HG03378 (cell line): Measurements from ENCODE around the gene STKLD1.
"Not testable (repeated sequence)": the region's sequence is repeated elsewhere in the genome, so short reads cannot be mapped to it uniquely, and the experiment has no call there.

Experiments
- ATAC-seq: cut with Tn5 transposase; IDR thresholded peaks from one replicate; pipeline ENCODE4 v1.9.1; 2021; ENCODE audit warnings: mild to moderate bottlenecking, moderate library complexity; ENCODE audit not compliant: unreplicated experiment

STKLD1 gene

DNA sequence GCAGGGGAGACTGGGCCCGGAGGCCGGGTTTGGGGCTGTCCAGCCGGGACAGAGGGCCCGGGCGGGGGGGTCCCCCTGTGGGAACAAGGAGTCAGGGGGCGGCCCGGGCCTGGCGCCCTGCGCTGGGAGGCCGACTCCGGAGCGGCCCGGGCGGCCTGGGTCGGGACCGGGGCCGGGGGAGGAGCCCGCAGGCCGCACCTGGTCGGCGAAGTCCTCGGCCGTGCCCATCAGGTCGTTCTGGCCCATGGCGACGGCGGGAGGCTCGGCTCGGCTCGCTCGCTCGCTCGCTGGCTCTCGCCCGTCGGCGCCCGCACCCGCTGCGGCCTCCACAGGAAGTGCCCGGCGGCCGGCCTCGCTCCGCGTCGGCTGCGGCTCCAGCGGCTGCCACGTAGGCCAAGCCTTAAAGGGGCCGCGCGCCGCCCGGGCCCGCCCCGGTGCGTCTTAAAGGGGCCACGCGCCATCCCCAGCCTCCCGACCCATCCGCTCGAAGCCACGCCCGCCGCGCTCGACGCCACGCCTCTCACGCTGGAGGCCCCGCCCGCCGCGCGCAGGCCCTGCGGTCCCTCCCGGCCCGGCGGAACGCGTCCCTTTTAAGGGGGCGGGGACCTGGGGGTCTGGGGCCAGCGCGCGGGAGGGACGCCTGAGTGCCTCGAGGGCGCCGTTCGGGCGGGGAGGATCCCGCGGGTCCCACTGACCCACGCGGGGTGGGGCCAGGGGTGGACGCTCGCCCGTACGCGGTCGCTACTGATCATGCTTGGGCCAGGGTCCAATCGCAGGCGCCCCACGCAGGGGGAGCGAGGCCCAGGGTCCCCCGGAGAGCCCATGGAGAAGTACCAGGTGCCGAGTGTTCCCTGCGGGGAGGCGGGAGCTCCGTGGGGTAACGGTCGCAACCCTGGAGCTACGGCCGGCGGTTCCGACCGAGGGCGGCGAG is at the start of gene STKLD1, which contains the start of gene SURF4:
STKLD1 (plus strand) TSS at position 643 of the 931 bp plus-strand sequence; CDS start at position 751, 108 bp downstream.
SURF4 (minus strand) TSS at position 337 of the 931 bp plus-strand sequence; CDS start at position 246, 91 bp downstream.
- ATAC-seq = peak; percentile 53

DNA sequence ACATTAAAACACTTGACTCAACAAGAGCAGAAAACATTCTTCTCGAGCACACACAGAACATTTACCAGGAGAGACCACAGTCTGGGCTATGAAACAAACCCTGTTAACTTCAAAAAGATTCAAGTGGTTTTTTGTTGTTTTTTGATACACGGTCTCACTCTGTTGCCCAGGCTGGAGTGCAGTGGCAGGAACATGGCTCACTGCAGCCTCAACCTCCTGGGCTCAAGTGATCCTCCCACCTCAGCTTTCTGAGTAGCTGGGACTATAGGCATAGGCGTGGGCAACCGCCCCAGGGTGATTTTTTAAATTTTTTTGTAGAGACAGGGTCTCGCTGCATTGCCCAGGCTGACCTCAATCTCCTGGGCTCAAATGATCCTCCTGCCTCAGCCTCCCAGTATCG is 49.1 kb upstream of the STKLD1 start:
- ATAC-seq = not testable (repeated sequence)

DNA sequence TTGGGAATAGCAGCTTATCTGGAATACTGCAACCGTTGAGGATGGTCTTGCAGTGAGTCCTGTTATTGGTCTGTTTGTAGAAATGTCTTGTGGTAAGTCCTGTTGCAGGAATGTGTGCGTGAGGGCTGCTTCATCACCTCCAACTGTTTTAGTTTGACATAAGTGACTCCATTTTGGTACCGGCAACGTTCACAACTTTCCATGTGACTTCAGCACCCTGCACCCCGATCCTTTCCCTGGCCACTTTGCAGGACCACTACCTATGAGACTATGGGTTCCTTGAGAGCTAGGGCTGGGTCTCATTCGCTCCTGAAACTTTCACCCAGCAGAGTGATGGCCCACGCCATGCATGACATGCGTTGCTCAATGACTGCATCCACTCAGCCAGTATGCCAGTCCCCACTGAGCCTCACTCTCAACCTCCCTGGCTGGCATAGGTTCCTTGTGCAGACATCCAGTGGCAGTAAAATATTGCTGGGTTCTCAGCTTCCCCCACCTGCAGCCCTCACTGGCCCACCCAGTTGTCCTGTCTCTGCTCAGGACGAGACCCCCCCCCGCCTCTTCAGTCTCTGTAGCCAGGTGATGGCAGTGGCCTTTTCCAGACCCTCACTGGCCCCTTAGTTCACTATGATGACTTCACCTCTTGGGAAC is 48.2 kb upstream of the STKLD1 start:
- ATAC-seq = no peak

DNA sequence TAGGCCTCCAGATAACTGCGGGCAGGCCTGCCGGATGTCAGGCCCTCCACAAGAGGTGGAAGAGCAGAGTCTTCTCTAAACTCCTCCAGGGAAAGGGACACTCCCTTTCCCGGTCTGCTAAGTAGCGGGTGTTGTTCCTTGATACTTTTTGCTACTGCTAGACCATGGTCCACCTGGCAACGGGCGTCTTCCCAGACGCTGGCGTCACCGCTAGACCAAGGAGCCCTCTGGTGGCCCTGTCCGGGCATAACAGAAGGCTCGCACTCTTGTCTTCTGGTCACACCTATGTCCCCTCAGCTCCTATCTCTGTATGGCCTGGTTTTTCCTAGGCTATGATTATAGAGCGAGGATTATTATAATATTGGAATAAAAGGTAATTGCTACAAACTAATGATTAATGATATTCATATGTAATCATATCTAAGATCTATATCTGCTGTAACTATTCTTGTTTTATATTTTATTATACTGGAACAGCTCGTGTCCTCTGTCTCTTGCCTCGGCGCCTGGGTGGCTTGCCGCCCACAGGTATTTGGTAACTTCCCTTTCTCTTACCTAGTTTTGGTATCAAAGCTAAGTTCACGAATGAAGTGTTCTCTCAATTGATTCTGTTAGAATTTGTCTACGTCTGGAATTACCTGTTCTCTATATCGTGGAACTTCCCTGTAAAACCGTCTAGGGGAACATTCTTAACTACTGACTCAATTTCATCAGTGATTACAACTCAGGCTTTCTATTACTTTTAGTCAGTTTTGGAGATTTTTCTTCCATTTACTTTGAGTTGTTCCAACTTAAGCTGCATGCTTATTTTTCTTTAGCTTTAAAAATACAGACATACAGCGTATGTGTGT is 46.6 kb upstream of the STKLD1 start:
- not testable (repeated sequence) for ATAC-seq

DNA sequence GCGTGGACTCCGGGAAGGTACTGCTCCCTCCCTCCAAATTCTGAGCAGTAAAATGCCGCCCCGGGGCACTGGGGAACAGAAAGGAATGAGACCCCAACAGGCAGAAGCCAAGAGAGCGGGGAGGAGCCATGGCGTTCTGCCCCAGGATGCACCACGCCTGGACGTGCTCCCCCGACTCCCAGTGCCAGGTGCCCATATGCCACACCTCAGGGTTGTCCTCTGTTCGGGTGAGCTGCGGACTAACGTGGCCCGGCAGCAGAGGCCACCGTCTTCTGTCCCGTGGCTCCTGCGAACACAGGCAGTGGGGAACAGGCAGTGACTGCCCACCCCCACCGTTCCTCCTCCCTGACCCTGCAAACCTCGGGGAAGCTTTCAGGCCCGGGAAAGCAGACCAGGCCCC is 44.9 kb upstream of the STKLD1 start:
- ATAC-seq = no peak

DNA sequence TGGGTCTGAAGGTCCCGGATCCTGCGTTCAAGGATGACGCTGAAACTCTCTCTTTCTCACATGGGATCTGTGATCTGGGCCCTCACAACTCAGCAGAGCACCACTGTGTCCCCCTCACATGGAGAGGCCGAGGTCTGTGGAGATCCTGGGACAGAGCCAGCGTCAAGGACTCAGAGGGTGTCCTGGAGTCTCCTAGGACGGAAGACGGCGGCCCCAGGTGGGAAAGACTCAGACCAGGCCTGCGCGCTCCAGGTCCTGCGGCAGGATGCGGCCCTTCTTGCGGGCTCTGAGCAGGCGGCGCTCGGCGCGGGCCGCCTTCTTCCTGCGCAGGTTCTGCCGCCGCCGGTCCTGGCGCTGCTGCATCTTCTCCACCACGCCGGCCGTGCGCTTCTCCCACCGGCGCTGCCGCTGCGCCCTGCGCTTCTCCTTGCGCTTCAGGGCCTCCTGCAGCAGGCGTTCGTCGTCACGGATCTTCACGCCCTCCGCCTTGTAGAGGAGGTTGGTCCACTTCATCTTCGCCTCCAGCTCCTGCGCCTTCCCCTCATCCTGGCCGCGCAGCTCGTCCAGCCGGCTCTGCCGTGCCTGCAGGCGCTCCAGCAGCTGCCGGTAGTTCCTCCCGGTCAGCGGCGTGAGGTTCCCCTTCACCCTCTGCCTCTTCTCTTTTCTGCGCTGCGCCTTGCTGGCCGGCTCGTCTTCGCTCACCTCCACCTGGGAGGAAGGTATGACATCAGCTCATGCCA is 44.4 kb upstream of the STKLD1 start:
- ATAC-seq = no peak

DNA sequence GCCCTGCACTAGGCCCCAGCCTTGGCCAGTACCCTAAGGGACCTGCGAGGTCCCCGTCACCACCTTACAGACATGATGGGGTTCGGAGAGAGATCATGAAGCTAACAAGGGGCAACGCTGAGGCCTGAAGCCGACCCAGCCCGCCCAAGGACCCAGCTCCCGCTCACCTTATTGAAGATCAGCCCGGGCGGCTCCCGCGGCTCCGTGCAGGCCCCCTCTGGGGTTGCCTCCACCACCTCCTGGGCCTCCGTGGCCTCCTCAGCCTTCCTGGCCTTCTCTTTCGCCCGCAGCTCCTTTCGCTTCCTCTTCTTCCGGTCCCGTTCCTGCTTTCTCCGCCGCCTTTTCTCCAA is 43.8 kb upstream of the STKLD1 start:
- no peak for ATAC-seq

DNA sequence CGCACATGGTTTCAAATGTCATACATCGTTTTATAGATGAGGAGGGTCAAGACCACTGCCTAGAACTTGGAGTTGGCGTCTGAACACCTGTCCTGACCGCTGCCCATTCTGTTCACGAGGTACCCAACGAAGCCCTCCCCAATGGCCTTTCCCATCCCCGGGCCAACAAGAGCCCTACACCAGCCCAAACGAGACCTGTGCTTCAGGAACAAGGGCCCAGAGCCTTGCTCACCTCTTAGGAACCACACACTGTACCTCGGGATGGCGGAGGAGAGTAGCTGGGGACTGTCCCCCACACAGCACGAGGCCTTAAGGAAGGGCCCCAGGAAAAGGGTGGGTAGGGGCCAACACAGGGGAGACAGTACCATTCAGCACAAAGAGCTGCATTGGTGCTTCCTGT is 43.2 kb upstream of the STKLD1 start:
- no peak for ATAC-seq

DNA sequence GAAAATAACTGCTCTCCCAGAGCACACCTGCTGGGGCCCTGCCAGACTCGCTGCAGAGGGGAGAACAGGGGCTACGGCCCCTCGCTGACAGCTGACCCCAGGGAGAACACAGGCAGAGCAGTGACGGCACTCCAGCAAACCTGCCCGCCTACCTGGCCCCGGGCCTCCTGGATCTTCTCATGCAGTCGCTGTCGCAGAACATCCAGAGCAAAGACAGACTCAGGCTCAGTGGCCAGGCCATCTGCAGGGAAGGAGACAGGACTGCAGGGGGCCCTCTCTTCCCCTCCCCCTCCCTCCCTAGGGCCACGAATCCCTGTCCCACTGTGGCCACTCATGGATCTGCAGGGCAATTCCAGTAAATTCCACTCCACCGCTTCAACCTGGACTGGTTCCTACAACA is 42.6 kb upstream of the STKLD1 start:
- ATAC-seq = no peak

DNA sequence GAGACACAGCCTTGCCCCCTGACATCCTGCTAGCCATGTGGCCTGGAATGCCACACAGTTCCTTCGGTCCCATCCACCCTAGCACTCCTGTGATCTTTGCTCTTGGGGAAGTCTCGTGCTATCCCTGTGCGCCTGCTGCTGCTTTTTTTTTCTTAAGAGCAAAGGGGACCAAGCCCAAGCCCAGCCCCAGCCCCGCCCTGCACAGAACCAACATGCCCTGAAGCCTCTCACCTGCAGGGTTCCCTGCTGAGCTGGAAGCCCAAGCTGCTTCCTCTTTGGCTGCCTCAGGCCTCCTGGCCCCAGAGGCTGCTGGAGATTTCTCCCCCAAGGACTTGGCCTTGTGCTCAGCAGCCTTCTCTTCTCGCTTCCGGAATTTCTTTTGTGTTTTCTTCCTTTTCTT is 42.0 kb upstream of the STKLD1 start:
- ATAC-seq = no peak

DNA sequence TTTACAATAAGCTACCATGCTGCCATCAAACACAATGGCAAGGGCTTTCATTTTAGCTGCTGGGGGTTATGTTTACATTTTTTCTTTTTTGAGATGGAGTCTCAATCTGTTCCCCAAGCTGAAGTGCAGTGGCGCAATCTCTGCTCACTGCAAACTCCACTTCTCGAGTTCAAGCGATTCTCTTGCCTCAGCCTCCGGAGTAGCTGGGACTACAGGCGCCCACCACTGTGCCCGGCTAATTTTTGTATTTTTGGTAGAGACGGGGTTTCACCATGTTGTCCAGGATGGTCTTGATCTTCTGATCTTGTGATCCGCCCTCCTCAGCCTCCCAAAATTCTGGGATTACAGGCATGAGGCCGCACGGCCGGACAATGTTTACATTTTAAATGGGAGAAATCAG is 41.3 kb upstream of the STKLD1 start:
- ATAC-seq = not testable (repeated sequence)

DNA sequence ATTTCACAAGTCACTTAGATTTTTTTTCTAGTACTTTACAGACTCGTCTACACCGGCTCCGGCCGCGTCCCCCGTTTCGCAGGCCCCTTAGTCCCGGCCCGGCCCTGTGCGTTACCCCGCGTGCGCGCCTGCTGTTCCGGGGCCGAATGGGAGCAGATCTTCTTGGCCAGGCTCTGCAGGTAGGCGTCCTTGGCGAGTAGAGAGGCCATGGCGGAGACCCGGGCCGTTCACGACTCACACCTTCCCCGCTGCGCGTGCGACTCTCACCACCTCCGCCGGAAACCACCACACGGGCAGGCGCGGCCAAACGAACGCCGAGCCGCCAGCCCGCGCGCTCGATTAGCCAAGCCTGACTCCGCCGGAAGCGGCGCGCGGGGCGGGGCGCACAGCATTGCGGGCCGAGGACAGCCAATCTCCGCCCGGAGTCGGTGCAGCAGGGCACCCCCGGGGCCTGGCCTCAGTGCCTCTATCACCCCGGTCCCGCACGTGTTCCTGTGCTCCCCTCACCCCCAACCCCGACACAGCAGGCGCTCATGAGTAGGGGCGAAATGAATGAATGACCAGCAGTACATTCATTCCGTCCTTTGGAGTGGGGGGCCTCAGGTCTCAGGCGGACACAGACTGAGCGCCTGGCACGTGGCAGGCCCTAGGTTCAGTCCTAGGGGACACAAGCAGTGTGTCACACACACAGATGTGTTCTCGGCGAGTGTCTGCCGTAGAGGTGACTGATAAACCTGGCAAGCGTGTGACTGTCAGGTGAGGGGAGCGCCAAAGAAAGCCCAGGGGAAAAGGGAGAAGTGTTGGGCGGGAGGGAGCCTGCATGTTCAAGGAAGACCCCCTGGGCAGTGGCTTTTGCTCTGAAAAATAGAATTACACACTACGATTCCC is 40.0 kb upstream of the STKLD1 start, which contains the start of gene SURF6:
SURF6 (minus strand) TSS at position 265 of the 888 bp plus-strand sequence; CDS start at position 209, 56 bp downstream.
- ATAC-seq = peak; percentile 54

DNA sequence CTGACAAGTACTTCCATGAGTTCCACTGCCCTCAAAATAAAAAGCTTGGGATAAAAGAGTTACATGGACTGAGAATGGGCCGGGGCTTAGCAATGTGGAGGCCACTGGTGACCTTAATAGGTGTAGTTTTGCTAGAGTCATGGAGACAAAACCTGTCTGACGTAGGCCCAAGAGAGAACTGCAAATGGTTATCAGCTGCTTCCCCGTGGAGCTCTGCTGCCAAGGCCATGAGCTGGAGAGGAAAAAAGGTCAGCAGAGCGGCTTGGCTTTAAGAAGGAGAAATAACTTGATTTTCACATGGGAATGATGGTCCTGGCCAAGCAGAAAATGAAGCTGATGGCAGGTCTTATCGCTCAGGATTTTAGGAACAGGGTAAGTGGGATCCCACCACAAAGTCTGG is 36.5 kb upstream of the STKLD1 start:
- no peak for ATAC-seq

DNA sequence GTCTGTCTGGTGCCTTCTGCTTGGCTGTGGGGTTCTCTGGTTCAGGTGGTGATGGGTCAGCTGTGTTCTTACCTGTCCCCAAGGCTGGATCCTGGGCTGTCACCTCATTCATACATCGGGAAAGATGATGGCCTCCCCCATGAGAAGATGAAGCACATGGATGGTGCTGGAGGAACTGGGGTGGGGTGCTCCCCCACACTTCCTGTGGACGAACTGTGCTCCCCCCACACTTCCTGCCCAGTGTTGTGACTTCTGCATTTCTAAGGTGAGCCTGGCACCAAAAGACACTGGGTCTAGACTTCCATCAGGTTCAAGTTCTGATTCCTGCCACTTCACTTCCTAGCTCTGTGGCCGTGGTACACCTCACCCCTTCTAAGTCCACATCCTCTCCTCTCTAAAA is 35.9 kb upstream of the STKLD1 start:
- ATAC-seq = no peak

DNA sequence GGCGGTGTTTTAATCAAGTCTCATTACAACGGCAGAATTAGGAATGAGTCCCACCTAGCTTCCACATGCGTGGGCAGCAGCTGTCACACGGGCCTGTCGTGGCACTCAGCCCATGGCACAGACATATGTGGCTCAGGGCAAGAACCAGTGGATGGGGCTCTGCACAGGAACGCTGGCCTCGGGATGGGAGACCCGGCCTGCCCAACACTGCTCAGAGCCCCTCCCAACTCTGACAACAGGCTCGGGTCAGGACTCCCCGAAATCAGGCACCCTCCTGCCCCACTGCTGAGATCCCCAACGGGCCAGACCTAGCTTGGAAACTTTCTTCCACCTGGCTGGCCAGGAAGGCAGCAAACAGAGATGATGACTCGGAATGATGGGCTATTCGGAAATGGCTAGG is 35.2 kb upstream of the STKLD1 start:
- no peak for ATAC-seq

DNA sequence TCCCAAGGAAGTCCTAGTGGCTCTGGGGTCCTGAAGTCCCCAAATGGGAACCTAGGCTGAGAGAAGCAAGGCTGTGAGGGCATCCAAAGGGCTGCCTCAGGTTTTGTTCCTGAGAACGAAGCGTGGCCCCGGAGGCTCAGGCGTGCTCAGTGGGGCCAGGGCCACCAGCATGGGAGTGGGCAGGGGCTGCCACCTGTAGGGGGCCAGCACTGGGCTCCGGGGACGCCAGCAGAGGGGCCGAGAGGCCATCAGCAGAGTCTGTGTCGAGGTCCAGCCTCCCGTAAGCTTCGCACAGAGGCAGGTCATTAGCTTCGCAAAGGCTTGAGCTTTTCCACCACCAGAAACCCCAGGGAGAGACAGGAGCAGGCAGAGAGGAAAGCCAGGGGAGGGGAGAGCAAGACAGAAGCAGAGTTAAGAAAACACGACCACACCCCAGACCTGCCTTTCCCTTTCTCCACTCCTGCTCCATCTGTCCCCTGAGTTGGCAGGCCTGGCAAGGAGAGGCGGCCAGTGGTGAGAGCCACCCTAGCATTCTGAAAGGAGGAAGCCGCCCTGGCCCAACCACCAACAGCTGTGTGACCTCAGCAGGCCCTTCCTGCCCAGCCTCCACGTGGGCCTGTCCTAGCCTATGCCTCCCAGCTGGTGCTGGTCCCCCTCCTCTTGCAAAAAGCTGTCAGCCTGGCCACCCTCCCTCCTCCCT is 34.6 kb upstream of the STKLD1 start:
- ATAC-seq = no peak

DNA sequence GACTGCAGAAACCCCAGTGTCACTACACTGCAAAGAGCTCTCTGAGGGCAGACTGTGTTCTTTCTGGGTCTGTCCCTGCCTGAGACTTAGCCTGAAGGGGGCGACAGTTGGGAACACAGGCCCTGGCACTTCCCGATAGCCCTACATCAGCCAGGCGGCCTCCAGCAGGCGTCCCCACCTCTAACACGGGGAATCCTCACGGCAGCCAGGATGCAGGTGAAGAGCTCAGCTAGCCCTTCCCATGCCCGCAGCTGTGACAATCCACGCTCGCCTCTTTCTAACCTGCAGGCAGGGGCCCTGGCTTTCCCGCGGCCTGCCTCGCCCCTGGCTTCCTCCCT is 34.1 kb upstream of the STKLD1 start:
- ATAC-seq = no peak

DNA sequence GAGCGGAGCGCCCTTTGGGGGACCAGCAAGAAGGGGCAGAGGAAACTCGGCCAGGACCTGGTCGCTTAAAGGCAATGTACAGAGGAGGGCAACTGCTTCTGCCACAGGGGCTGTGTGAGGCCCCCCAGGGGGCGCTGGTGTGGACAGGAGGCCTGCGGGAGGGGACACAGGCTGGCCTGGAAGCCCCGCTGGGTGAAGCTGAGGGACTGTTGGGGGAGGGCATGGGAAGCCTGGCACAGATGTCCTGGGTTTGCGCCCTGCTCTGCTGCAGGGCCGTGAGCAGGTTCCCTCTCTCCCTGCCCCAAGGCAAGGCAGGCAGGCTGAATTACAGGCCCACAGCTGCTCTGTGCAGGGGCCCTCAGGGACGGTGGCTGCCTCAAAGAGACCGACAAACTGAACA is 33.6 kb upstream of the STKLD1 start:
- no peak for ATAC-seq

DNA sequence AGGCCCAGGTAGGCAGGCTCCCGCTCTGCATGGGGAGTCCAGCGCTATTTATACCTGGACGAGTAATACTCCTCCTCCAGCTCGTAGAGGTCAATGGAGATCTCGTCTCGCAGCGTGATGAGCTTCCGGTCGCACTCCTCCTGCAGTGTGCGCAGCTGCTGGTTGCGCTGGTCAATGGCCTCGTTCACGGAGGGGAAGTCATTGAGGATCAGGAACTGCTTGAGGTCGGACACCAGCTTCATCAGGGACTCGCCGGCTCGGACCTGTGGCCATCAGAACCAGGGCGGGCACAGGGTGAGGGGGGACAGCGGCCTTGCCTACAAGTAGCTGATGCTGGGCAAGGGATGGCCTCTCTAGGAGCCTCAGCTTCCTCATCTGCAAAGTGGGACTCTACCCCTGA is 32.1 kb upstream of the STKLD1 start:
- ATAC-seq = no peak
